GM12892 (cell line): Measurements from ENCODE around the gene ACSS1.

Source experiments
- POLR2A ChIP-seq: IDR thresholded peaks from 2 replicates; pipeline ENCODE4 v1.6.1; 2011; ENCODE audit warnings: low read depth, low read length, control low read depth
- TAF1 ChIP-seq: IDR thresholded peaks from 2 replicates; pipeline ENCODE4 v1.6.1; 2011; ENCODE audit warnings: low read depth, mild to moderate bottlenecking, control low read depth, low read length, borderline replicate concordance

- TF ChIP-seq POLR2A (no peak), TAF1 (no peak)
These were observed 36.6 kb downstream of the ACSS1 start for GRCh38 chr20:25021336-25021735.
